HG03025 (cell line): ENCODE data around the gene OLFM1.

ENCODE experiments used
- ATAC-seq: cut with Tn5 transposase; IDR thresholded peaks from one replicate; pipeline ENCODE4 v1.9.1; 2021; ENCODE audit warnings: mild to moderate bottlenecking, moderate library complexity; ENCODE audit not compliant: unreplicated experiment, low FRiP score

Gene OLFM1

GRCh38 chr9:135075234-135076142 lies 12.0 kb upstream of the OLFM1 start:
- ATAC-seq = no peak

- ATAC-seq = no peak
Measured at GRCh38 chr9:135076143-135076875, 11.2 kb upstream of the OLFM1 start.

GRCh38 chr9:135076876-135077430 lies 10.5 kb upstream of the OLFM1 start:
- no peak for ATAC-seq

- ATAC-seq = no peak
Measured at GRCh38 chr9:135077497-135078200, 9.8 kb upstream of the OLFM1 start.

GRCh38 chr9:135078361-135078821 lies 9.1 kb upstream of the OLFM1 start:
- no peak for ATAC-seq

- no peak for ATAC-seq
Measured at GRCh38 chr9:135079018-135079417, 8.4 kb upstream of the OLFM1 start.

GRCh38 chr9:135079676-135080075 lies 7.8 kb upstream of the OLFM1 start:
- ATAC-seq = no peak

GRCh38 chr9:135080286-135081263 lies 6.9 kb upstream of the OLFM1 start:
- ATAC-seq = no peak

GRCh38 chr9:135081264-135081660 lies 6.2 kb upstream of the OLFM1 start:
- ATAC-seq = no peak

GRCh38 chr9:135081731-135082130 lies 5.7 kb upstream of the OLFM1 start:
- ATAC-seq = no peak

GRCh38 chr9:135082536-135082935 lies 4.9 kb upstream of the OLFM1 start:
- no peak for ATAC-seq

GRCh38 chr9:135083241-135083810 lies 4.1 kb upstream of the OLFM1 start:
- ATAC-seq = no peak

- no peak for ATAC-seq
Measured at GRCh38 chr9:135083831-135084230, 3.6 kb upstream of the OLFM1 start.

GRCh38 chr9:135084262-135084661 lies 3.2 kb upstream of the OLFM1 start:
- no peak for ATAC-seq

- no peak for ATAC-seq
Measured at GRCh38 chr9:135084881-135085760, 2.3 kb upstream of the OLFM1 start.

GRCh38 chr9:135085830-135086546 lies 1.5 kb upstream of the OLFM1 start:
- ATAC-seq = no peak

GRCh38 chr9:135086597-135087488 lies 625 bp upstream of the OLFM1 start:
- no peak for ATAC-seq
